ENCODE data around the gene ERBB4. TPM values are rescaled to one million over a fixed set of nuclear protein-coding genes. Genes with fewer than 3 reads are reported as not detected.

ERBB4 gene
- total and polyA plus RNA-seq, 2 of the 8 experiments (the other 6 are each of a cell fraction or from before 2014, with no cell fraction given): 0.34 to 1.3 TPM

DNA sequence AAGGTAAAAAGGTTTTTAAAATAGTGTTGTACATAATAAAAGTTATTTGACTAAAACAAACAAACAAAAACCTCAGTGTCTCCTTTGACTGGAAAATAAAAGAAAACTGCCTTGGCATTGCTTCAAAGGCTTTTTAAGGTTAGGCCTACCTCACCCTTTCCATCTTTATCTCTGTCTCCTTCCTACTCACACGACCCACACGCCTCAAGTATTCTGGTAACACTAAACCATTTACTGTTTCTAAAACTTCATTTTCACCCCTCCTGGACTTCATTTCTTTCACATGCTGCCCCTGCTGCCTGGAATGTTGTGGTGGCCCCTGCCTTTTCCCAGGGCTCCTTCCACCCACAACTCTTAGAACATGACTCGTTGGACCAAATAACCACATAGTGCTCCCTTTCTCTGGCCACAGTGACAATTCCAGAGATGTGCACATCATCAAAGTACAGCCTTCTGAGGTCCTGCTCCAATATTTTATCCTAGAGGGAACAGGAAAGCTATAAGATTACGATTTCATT is 54.0 kb downstream of the ERBB4 start:
- no peaks in the 10 kb centered on the region for H3K36me3 ChIP-seq (ENCODE audit: control insufficient read depth in 2 of 4, insufficient read depth in 4 of 4, low read length in 3 of 4)
- no peaks in the 10 kb centered on the region for H4K20me1 ChIP-seq (replicated peaks in 1 of 2; ENCODE audit: control insufficient read depth in 1 of 2, insufficient read depth in 2 of 2, low read length in 2 of 2)
- no peaks in the 10 kb centered on the region for H3K23me2 ChIP-seq (ENCODE audit: low read depth, low read length)
- no peak overlapping the region for H3K4me2 ChIP-seq (ENCODE audit: insufficient read depth in 1 of 2, low read depth in 2 of 2, low read length in 2 of 2)
- H3K79me1 ChIP-seq (ENCODE audit: low read depth, low read length): no peaks in the 10 kb centered on the region
- H3K79me2 ChIP-seq (ENCODE audit: control insufficient read depth in 1 of 2, insufficient read depth in 2 of 2, low read length in 2 of 2): no peaks in the 10 kb centered on the region
- no peak overlapping the region for H3K27ac ChIP-seq (ENCODE audit: low read depth, low read length)
- H2BK20ac ChIP-seq (ENCODE audit: low read length): no peak overlapping the region
- no peak overlapping the region for H2BK5ac ChIP-seq (ENCODE audit: low read depth, low read length)
- no peaks in the 10 kb centered on the region for H3K4me1 ChIP-seq (replicated peaks in 1 of 4; ENCODE audit: control insufficient read depth in 3 of 4, insufficient read depth in 4 of 4, low read length in 3 of 4)
- no peak overlapping the region for H3K23ac ChIP-seq (ENCODE audit: insufficient read length)
- H2BK15ac ChIP-seq (ENCODE audit: low read length): no peak overlapping the region
- no peak overlapping the region for H2AK5ac ChIP-seq (ENCODE audit: low read depth, low read length)
- FAIRE-seq (no peak), DNase-seq (ENCODE audit: low read depth in 1 of 2, low spot score in 2 of 2) (no peak)
- H3K9me3 ChIP-seq (ENCODE audit: insufficient read depth in 2 of 2, low read depth in 1 of 2, low read length in 1 of 2): no peaks in the 10 kb centered on the region
- H4K5ac ChIP-seq (ENCODE audit: insufficient read length, low read depth, low read length): no peak overlapping the region
- WGBS, 2 experiments (ENCODE audit: extremely low coverage in 1 of 2, insufficient coverage in 1 of 2, insufficient read length in 1 of 2, insufficient replicate concordance in 2 of 2, low coverage in 1 of 2, low lambda C conversion rate in 2 of 2, missing lambda C conversion rate in 1 of 2): 88% methylated on average over 4 of the region's 4 CpGs; no CpG with 5 or more reads in 1 of the 2 experiments
- no peak overlapping the region for H3K18ac ChIP-seq (ENCODE audit: extremely low read depth, low read length)
- H3K56ac ChIP-seq (replicated peaks; ENCODE audit: insufficient read length, low read depth, low read length): no peak overlapping the region
- no peaks in the 10 kb centered on the region for H3K27me3 ChIP-seq (replicated peaks in 1 of 4; ENCODE audit: control insufficient read depth in 3 of 4, extremely low read depth in 1 of 4, insufficient read depth in 3 of 4, low read length in 3 of 4)
- H3K4ac ChIP-seq (replicated peaks; ENCODE audit: insufficient read length, low read depth, low read length): no peak overlapping the region
- H2BK120ac ChIP-seq (replicated peaks; ENCODE audit: low read depth, low read length): no peak overlapping the region
- H2AFZ ChIP-seq (ENCODE audit: low read length): 0 out of 2 replicates have a peak overlapping the region, but pooled peaks have one; percentile 34
- ChIA-PET POLR2A (ENCODE audit: partially characterized antibody) (no interaction called here), CTCF (ENCODE audit: partially characterized antibody) (interaction anchor here (1.4 kb wide), 1 partner anchor 45 kb away, joined by 4 read pairs; no protein-coding TSS in a partner anchor)
- no peak overlapping the region for H2BK12ac ChIP-seq (ENCODE audit: low read depth, low read length)
- no peak overlapping the region for H3K9ac ChIP-seq (replicated peaks in 1 of 4; ENCODE audit: extremely low read depth in 1 of 4, low read depth in 3 of 4, low read length in 3 of 4)
- no peak overlapping the region for H3K14ac ChIP-seq (ENCODE audit: insufficient read length)
- no peak overlapping the region for H4K91ac ChIP-seq (replicated peaks; ENCODE audit: insufficient read length, low read length)
- H3K4me3 ChIP-seq (ENCODE audit: extremely low read depth in 1 of 4, insufficient read depth in 2 of 4, low read depth in 3 of 4, low read length in 4 of 4): no peak overlapping the region
- no peak overlapping the region for H4K8ac ChIP-seq (ENCODE audit: extremely low read depth, insufficient read depth, low read length)
- TF ChIP-seq CEBPB (IDR thresholded peaks at IDR 0.05; ENCODE audit: low read depth, low read length) (no peak), TAF7 (optimal IDR thresholded peaks at IDR 0.05; ENCODE audit: borderline replicate concordance, low read depth, low read length) (no peak)
